Esophagus (tissue), 2 donors: Measurements from ENCODE around the gene PPP3CA. TPM values are rescaled to one million over a fixed set of nuclear protein-coding genes. Genes with fewer than 3 reads are reported as not detected.

ENCODE experiments used
- H3K27ac ChIP-seq, 2 donors: one replicate each; pipeline ENCODE4 v1.5.1; 2013; ENCODE audit warnings: low read depth in 2 of 2, mild to moderate bottlenecking in 2 of 2, inconsistent platforms in 1 of 2, low read length in 1 of 2, moderate library complexity in 1 of 2
- H3K27me3 ChIP-seq, 2 donors: one replicate each; pipeline ENCODE4 v1.6.1; 2013; ENCODE audit warnings: low read length in 2 of 2, control low read depth in 1 of 2, mild to moderate bottlenecking in 1 of 2; ENCODE audit not compliant: insufficient read depth in 2 of 2, control insufficient read depth in 1 of 2
- H3K36me3 ChIP-seq, 2 donors: one replicate each; pipeline ENCODE4 v1.6.1; 2013; ENCODE audit warnings: low read length in 1 of 2; ENCODE audit not compliant: control insufficient read depth in 2 of 2, insufficient read depth in 2 of 2
- H3K4me1 ChIP-seq, 2 donors: one replicate each; pipeline ENCODE4 v1.6.1; 2013; ENCODE audit warnings: low read length in 1 of 2; ENCODE audit not compliant: control insufficient read depth in 2 of 2, insufficient read depth in 2 of 2
- H3K4me3 ChIP-seq, 2 donors: one replicate each; pipeline ENCODE4 v1.5.1; 2013; ENCODE audit warnings: low read length in 2 of 2, mild to moderate bottlenecking in 2 of 2, low read depth in 1 of 2, moderate library complexity in 1 of 2
- H3K9me3 ChIP-seq, 2 donors: one replicate each; pipeline ENCODE4 v1.6.1; 2013; ENCODE audit warnings: mild to moderate bottlenecking in 2 of 2, low read depth in 1 of 2, low read length in 1 of 2, moderate library complexity in 1 of 2; ENCODE audit not compliant: control insufficient read depth in 2 of 2, insufficient read depth in 1 of 2
- whole genome bisulfite sequencing, 2 donors: extraction: QIAGEN DNeasy Blood & Tissue Kit; methylation state at CpG; one replicate each; pipeline ENCODE4 v1.1.7; 2013; 5-methylcytosine and 5-hydroxymethylcytosine counted together
- polyA plus RNA-seq, 2 donors: library from polyadenylated mRNA; stranded (reverse); fragments of 200-250 nt; gene quantifications; one replicate each; pipeline ENCODE4 v1.2.3, GENCODE V29; 2013
- donor health status: healthy with polysubstance abuse.
- donor health status: Bipolar disorder and iron deficiency.

PPP3CA gene
- polyA plus RNA-seq, 2 donors = 5.2 to 5.8 TPM

DNA sequence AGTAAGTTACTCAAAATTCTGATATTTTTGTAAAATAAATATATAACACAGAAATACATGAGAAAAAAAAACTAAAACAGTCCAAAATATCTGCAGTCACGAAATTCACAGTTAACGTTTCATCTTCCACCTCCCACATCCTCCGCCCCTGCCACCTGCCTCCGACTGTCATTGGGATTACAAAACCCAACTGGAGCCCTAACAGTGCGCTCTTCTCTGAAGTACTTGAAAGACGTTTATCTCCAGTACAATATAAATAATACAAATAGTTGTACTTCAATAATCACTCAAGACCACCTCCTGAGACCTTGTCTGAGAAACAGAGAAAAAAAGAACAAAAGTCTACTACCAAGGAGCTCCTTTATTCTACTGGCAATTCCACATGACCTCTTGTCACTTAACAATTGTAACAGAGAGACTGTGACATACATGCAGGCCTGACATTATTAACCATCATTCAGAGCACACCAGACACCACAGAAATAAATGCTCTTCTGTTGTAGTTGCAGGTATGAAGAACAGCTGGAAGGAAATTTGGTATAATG is 280.6 kb downstream of the PPP3CA start:
- WGBS, 2 donors = 90 to 92% methylated on average over 6 of the region's 6 CpGs

DNA sequence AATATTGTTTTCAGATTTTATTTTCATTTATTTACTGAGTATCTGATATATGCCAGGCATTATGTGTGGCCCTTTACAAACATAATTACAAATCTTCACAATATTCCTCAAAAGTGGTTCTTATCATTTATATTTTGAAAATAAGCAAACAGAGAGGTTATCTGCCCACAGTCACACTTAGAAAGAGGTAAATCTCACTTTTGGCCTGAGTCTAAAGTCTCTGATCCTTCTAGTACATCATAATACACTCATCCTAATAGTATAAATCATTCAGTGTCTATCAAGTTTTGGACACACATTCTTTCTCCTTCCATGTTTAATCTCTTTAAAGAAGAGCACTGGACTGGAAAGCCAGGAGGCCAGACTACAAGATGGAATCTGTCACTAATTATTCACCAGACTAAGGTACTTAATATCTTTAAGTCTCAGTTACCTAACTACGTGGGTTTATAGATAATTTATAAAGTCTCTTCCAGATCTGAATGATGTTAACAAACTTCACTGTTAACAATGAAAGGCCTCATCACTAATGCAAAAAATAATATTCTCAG is 281.3 kb downstream of the PPP3CA start:
- Histone ChIP-seq H3K27ac (no peak overlapping the region), H3K4me3 (no peak overlapping the region), H3K36me3 (no peaks in the 10 kb centered on the region), H3K27me3 (no peaks in the 10 kb centered on the region), H3K4me1 (no peaks in the 10 kb centered on the region), H3K9me3 (no peaks in the 10 kb centered on the region)
- 59 to 83% methylated on average over 1 of the region's 1 CpG for WGBS, 2 donors

More for the DNA sequence above, 280.6 kb downstream of the PPP3CA start:
- H3K36me3 ChIP-seq = no peaks in the 10 kb centered on the region
- no peaks in the 10 kb centered on the region for H3K4me1 ChIP-seq
- H3K27me3 ChIP-seq = no peaks in the 10 kb centered on the region
- H3K4me3 ChIP-seq = no peak overlapping the region
- H3K9me3 ChIP-seq = no peaks in the 10 kb centered on the region
- H3K27ac ChIP-seq = no peak overlapping the region

DNA sequence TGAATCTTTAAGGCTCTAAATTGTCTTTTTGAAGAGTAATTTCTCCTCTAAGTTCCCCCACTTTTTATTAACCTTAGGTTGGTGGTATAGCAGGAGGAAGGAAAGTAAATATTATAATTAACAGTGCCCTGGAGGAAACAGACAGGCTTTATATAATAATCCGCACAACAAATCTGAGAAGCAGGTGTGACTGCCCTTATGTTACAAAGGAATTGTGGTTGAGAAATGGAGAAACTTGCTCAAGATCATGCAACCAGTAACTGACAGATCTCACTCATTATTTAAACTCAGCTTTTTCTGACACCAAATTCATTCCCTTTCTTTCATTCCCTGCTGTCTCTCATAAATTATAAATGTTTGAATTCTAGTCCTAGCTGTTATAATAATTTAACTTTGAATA is 282.0 kb downstream of the PPP3CA start:
- Histone ChIP-seq H3K9me3 (no peaks in the 10 kb centered on the region), H3K27me3 (no peaks in the 10 kb centered on the region), H3K4me1 (no peaks in the 10 kb centered on the region), H3K27ac (no peak overlapping the region), H3K36me3 (no peaks in the 10 kb centered on the region), H3K4me3 (no peak overlapping the region)
- WGBS, 2 donors = 90 to 96% methylated on average over 1 of the region's 1 CpG

- 95 to 100% methylated on average over 1 of the region's 1 CpG for WGBS, 2 donors
- H3K4me3 ChIP-seq = no peak overlapping the region
- no peaks in the 10 kb centered on the region for H3K4me1 ChIP-seq
- H3K27me3 ChIP-seq = no peaks in the 10 kb centered on the region
- no peaks in the 10 kb centered on the region for H3K9me3 ChIP-seq
- no peaks in the 10 kb centered on the region for H3K36me3 ChIP-seq
- H3K27ac ChIP-seq = no peak overlapping the region
These were observed 282.7 kb downstream of the PPP3CA start for GRCh38 chr4:101064541-101065180.

DNA sequence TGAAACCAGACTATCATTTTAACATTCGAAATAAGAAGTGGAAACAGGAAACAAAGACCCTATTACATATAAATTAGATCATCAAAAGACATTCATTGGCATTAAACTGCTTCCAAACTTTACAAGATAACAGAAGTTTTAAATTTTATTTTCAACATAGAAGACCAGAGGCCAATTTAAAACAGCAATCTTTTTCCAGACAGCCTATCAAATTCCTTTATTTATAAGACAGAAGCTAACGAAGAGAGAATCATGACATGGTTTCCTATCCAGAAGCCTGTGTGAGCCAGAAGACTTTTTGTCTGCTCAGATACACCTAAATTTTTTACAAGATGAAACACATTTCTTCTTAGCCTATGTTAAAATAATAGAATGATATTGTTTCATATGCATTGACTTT is 291.9 kb downstream of the PPP3CA start:
- WGBS, 2 donors = 76 to 84% methylated on average over 2 of the region's 2 CpGs
- no peak overlapping the region for H3K27ac ChIP-seq
- no peaks in the 10 kb centered on the region for H3K9me3 ChIP-seq
- no peaks in the 10 kb centered on the region for H3K36me3 ChIP-seq
- no peaks in the 10 kb centered on the region for H3K27me3 ChIP-seq
- no peak overlapping the region for H3K4me3 ChIP-seq
- H3K4me1 ChIP-seq = no peaks in the 10 kb centered on the region

- 89 to 92% methylated on average over 2 of the region's 2 CpGs for WGBS, 2 donors
- Histone ChIP-seq H3K4me1 (no peaks in the 10 kb centered on the region), H3K9me3 (no peaks in the 10 kb centered on the region), H3K4me3 (no peak overlapping the region), H3K27me3 (no peaks in the 10 kb centered on the region), H3K36me3 (no peaks in the 10 kb centered on the region), H3K27ac (no peak overlapping the region)
These were observed 296.5 kb downstream of the PPP3CA start for GRCh38 chr4:101050837-101051205.

- Histone ChIP-seq H3K4me1 (no peaks in the 10 kb centered on the region), H3K27ac (no peak overlapping the region), H3K9me3 (no peaks in the 10 kb centered on the region), H3K36me3 (no peaks in the 10 kb centered on the region), H3K27me3 (no peaks in the 10 kb centered on the region), H3K4me3 (no peak overlapping the region)
- 86 to 91% methylated on average over 6 of the region's 6 CpGs for WGBS, 2 donors
These were observed 297.1 kb downstream of the PPP3CA start for GRCh38 chr4:101050088-101050836.

DNA sequence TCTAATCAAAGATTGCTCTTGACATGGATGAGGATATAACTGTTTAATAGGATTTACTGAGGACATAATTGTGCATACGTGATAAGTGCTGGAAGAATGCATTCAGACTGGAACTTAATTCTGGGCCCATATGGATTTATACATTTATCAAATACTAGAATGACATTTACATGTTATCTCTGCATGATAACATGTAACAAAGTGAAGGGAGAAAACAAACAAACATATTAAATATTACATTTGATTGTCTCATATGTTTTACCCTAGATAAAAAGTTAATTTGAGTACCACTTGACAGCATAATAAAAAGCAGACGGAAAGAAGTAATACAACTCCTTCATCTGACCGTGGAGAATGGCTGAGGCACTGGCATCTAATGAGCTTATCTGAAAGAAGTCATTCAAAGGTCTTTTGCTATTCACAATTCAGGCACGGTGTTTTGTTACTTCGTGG is 297.8 kb downstream of the PPP3CA start:
- Histone ChIP-seq H3K4me3 (no peak overlapping the region), H3K27ac (no peak overlapping the region), H3K36me3 (no peaks in the 10 kb centered on the region), H3K9me3 (no peaks in the 10 kb centered on the region), H3K27me3 (no peaks in the 10 kb centered on the region), H3K4me1 (no peaks in the 10 kb centered on the region)
- WGBS, 2 donors = 86 to 91% methylated on average over 5 of the region's 5 CpGs

- no peaks in the 10 kb centered on the region for H3K36me3 ChIP-seq
- no peaks in the 10 kb centered on the region for H3K27me3 ChIP-seq
- no peak overlapping the region for H3K4me3 ChIP-seq
- H3K4me1 ChIP-seq = no peaks in the 10 kb centered on the region
- WGBS, 2 donors = 97% methylated on average over 1 of the region's 1 CpG
- no peak overlapping the region for H3K27ac ChIP-seq
- no peaks in the 10 kb centered on the region for H3K9me3 ChIP-seq
These were observed 302.6 kb downstream of the PPP3CA start for GRCh38 chr4:101044766-101045165.
